H1 (cell line): Measurements from ENCODE around the gene LCN2.

ENCODE experiments used
- BACH1 ChIP-seq: IDR thresholded peaks from 2 replicates; pipeline ENCODE4 v1.6.1; 2012; ENCODE audit warnings: low read length, improper control_type of control experiment
- JUND ChIP-seq: IDR thresholded peaks from 2 replicates; pipeline ENCODE4 v1.6.1; 2011; ENCODE audit warnings: mild to moderate bottlenecking, improper control_type of control experiment, low read length
- MAX ChIP-seq: IDR thresholded peaks from 2 replicates; pipeline ENCODE4 v1.6.1; 2012; ENCODE audit warnings: inconsistent platforms
- SP1 ChIP-seq: IDR thresholded peaks from 2 replicates; pipeline ENCODE4 v1.6.1; 2011; ENCODE audit warnings: low read depth, low read length
- TF ChIP-seq, protein P1 (sequence below), 3 experiments: IDR thresholded peaks; 1 replicate in 2 of 3; 2 replicates in 1 of 3; pipeline versions ENCODE4 v1.5.1 to v1.6.1; 2011; ENCODE audit warnings: low read length in 3 of 3, mild to moderate bottlenecking in 3 of 3, inconsistent platforms in 2 of 3, low read depth in 1 of 3, moderate library complexity in 1 of 3; ENCODE audit not compliant: insufficient read depth in 1 of 3; ENCODE audit errors: control extremely low read depth in 1 of 3

DNA sequence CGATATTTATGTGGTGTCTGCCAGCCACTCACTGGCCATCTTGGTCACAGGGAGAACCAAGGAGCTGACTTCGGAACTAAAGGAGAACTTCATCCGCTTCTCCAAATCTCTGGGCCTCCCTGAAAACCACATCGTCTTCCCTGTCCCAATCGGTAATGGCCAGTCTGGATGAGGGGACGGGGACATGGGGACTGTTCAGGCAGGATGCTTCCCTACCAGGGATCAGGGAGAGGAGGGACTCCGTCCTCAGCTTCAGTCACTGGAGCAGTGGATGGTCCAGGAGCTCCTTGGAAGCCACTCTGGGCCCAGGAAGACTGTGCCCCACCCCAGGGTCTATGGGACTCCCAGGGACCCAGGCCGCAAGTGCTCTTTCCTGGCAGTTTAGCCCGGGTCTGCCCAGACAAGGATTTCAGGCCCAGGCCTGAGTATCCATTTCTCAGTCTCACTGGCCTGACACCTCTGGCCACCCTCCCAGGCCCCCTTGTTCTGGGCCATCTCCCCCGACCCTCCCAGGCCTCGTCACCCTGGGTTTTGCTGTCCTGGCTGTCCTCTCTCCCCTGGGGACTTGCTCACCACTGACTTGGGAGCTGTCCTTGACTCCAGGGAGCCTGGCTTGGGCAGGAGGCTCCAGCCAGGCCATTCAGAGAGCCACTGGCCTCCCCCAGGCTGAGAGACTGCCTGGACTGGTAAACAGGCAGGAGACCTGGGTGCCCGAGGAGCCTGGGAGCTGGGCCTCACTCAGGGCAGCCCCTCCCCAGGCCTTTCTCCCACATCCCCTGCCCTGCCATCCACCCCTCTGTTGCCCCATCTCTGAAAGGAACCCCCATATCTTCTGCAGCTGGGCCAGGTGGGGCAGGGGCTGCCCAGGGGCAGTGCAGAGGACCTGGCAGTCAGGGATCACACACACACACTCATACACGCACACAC, 3.1 kb downstream of the LCN2 start:
- TF ChIP-seq, protein P1, sequence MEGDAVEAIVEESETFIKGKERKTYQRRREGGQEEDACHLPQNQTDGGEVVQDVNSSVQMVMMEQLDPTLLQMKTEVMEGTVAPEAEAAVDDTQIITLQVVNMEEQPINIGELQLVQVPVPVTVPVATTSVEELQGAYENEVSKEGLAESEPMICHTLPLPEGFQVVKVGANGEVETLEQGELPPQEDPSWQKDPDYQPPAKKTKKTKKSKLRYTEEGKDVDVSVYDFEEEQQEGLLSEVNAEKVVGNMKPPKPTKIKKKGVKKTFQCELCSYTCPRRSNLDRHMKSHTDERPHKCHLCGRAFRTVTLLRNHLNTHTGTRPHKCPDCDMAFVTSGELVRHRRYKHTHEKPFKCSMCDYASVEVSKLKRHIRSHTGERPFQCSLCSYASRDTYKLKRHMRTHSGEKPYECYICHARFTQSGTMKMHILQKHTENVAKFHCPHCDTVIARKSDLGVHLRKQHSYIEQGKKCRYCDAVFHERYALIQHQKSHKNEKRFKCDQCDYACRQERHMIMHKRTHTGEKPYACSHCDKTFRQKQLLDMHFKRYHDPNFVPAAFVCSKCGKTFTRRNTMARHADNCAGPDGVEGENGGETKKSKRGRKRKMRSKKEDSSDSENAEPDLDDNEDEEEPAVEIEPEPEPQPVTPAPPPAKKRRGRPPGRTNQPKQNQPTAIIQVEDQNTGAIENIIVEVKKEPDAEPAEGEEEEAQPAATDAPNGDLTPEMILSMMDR (IDR thresholded peaks at IDR 0.05; ENCODE audit: control extremely low read depth in 1 of 3, insufficient read depth in 1 of 3, low read depth in 1 of 3, low read length in 3 of 3) = no peak
- TF ChIP-seq JUND = no peak
- TF ChIP-seq MAX = no peak
- no peak for TF ChIP-seq BACH1
- TF ChIP-seq SP1 = no peak
